CD4-positive, CD25-positive, alpha-beta regulatory T cell (primary cell): ENCODE data around the gene NUBP2. TPM values are rescaled to one million over a fixed set of nuclear protein-coding genes. Genes with fewer than 3 reads are reported as not detected.

ENCODE experiments used
- ATAC-seq, 2 donors: fragments of 150-1000 bp; cut with Tn5 transposase; one replicate each; pipeline ENCODE4 v1.10.0; 2021; ENCODE audit warnings: low read depth in 2 of 2, moderate number of reproducible peaks in 2 of 2, moderate library complexity in 1 of 2
- DNase-seq, 3 donors: peaks; one replicate each; pipeline versions ENCODE4 v3.0.0 to v3.0.0-alpha.2; 2012 to 2022; ENCODE audit warnings: mixed read lengths in 1 of 3
- H3K27ac ChIP-seq: one replicate; pipeline ENCODE4 v1.7.0; 2013; ENCODE audit warnings: mild to moderate bottlenecking, low read length; ENCODE audit not compliant: insufficient read depth, poor library complexity, severe bottlenecking
- H3K27me3 ChIP-seq: one replicate; pipeline ENCODE4 v1.7.0; 2013; ENCODE audit warnings: low read length; ENCODE audit not compliant: control insufficient read depth, insufficient read depth
- H3K36me3 ChIP-seq: one replicate; pipeline ENCODE4 v1.7.0; 2013; ENCODE audit warnings: mild to moderate bottlenecking, low read length, moderate library complexity; ENCODE audit not compliant: control insufficient read depth, insufficient read depth
- H3K4me1 ChIP-seq: 2 replicates; pipeline ENCODE4 v1.7.0; 2013; ENCODE audit warnings: mild to moderate bottlenecking, low read length; ENCODE audit not compliant: insufficient read depth, control insufficient read depth, poor library complexity, severe bottlenecking
- H3K4me3 ChIP-seq: one replicate; pipeline ENCODE4 v1.7.0; 2013; ENCODE audit warnings: low read depth, mild to moderate bottlenecking, low read length, moderate library complexity
- H3K9me3 ChIP-seq, 2 experiments: 1 replicate in 1 of 2; 2 replicates in 1 of 2; pipeline ENCODE4 v1.7.0; 2013; ENCODE audit warnings: low read length in 2 of 2, mild to moderate bottlenecking in 1 of 2, moderate library complexity in 1 of 2; ENCODE audit not compliant: control insufficient read depth in 2 of 2
- H3K27ac Mint-ChIP-seq, 3 donors: one replicate each; pipeline ENCODE4 v1.8.0; 2020 to 2022; ENCODE audit warnings: mild to moderate bottlenecking in 3 of 3, mixed read lengths in 3 of 3, moderate library complexity in 2 of 3
- H3K27me3 Mint-ChIP-seq: one replicate; pipeline ENCODE4 v1.8.0; 2022; ENCODE audit warnings: mild to moderate bottlenecking, mixed read lengths
- H3K36me3 Mint-ChIP-seq: one replicate; pipeline ENCODE4 v1.8.0; 2020; ENCODE audit warnings: mixed read lengths
- H3K4me1 Mint-ChIP-seq, 4 donors: one replicate each; pipeline ENCODE4 v1.8.0; 2020 to 2022; ENCODE audit warnings: mixed read lengths in 4 of 4, mild to moderate bottlenecking in 1 of 4
- H3K4me3 Mint-ChIP-seq, 4 donors: one replicate each; pipeline ENCODE4 v1.8.0; 2020 to 2022; ENCODE audit warnings: mild to moderate bottlenecking in 4 of 4, mixed read lengths in 4 of 4, moderate library complexity in 3 of 4
- H3K9me3 Mint-ChIP-seq, 7 donors: one replicate each; pipeline ENCODE4 v1.8.0; 2020 to 2022; ENCODE audit warnings: mixed read lengths in 7 of 7, mild to moderate bottlenecking in 3 of 7, moderate library complexity in 2 of 7
- polyA plus RNA-seq, 4 donors: library from polyadenylated mRNA; unstranded; fragments of 300-500 nt; fragmentation: Illumina TruSeq; gene quantifications; one replicate each; pipeline ENCODE4 v1.2.3, GENCODE V29; 2021
- total RNA-seq: library from RNA; stranded (reverse); gene quantifications from one replicate; pipeline ENCODE4 v1.2.3, GENCODE V29; 2022

NUBP2 gene
- total and polyA plus RNA-seq, 5 donors from 2014 or later = 41.6 to 104 (median 95.3) TPM

- DNase-seq (no peak), ATAC-seq (no peak)
- Histone ChIP-seq H3K4me3 (no peak overlapping the region), H3K4me1 (no peaks in the 10 kb centered on the region), H3K27ac (no peak overlapping the region), H3K9me3 (no peaks in the 10 kb centered on the region), H3K36me3 (peaks cover 18% of the 10 kb centered on the region), H3K27me3 (no peaks in the 10 kb centered on the region)
- peaks cover 4% of the 10 kb centered on the region for H3K36me3 Mint-ChIP-seq
- H3K4me3 Mint-ChIP-seq = no peak overlapping the region
- no peaks in the 10 kb centered on the region for H3K27me3 Mint-ChIP-seq
- H3K4me1 Mint-ChIP-seq = peaks cover 0 to 5% (median under 1%) of the 10 kb centered on the region in 4 donors
- no peaks in the 10 kb centered on the region for H3K9me3 Mint-ChIP-seq
- H3K27ac Mint-ChIP-seq = no peak overlapping the region
Measured at GRCh38 chr16:1791256-1791942, 8.6 kb downstream of the NUBP2 start.

DNA sequence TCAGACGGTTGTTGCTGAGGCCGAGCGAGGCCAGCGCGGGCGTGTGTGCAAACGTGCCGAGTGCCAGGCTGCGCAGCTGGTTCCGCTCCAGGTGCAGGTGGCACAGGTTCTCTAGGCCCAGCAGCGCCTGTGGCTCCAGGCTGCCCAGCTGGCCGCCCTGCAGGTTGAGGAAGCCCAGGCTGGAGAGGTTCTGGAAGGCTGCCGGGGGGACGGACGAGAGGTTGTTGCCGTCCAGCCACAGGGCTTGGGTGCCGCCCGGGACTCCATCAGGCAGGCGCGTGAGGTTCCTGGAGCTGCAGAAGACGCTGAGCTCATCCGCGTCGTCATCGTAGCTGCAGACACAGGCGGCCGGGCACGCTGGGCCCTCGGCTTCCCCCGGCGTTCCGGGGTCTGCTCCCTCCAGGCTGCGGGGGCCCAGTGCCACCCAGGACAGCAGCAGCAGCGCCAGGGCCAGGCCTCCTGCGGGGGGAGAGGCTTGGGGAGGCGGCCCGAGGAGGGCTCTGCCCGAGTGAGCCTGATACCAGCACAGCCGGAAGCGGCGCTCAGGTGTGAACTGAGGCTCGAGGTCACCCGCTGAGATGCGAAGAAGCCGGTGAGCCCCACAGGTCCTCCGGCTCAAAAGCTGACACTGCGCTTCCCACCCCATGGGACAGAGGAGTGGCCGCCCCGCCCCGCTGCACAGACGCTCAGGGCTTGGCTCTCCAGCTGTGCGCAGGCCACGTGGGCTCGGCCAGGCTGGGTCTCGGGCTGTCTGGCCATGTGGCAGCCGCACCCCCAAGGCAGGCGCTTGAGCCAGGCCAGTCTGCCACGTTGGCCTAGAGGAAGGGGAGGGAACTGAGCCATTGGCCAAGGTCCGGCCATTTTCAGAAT is 9.4 kb downstream of the NUBP2 start:
- peaks cover 0 to 2% (median 0%) of the 10 kb centered on the region in 7 donors for H3K9me3 Mint-ChIP-seq
- Histone ChIP-seq H3K4me1 (no peaks in the 10 kb centered on the region), H3K4me3 (no peak overlapping the region), H3K9me3 (no peaks in the 10 kb centered on the region), H3K27ac (no peak overlapping the region), H3K36me3 (peaks cover 12% of the 10 kb centered on the region), H3K27me3 (no peaks in the 10 kb centered on the region)
- H3K27me3 Mint-ChIP-seq = no peaks in the 10 kb centered on the region
- DNase-seq (no peak), ATAC-seq (no peak)
- no peak overlapping the region for H3K4me3 Mint-ChIP-seq
- no peak overlapping the region for H3K27ac Mint-ChIP-seq
- H3K36me3 Mint-ChIP-seq = peaks cover 4% of the 10 kb centered on the region
- H3K4me1 Mint-ChIP-seq = peaks cover 0 to 5% (median under 1%) of the 10 kb centered on the region in 4 donors

DNA sequence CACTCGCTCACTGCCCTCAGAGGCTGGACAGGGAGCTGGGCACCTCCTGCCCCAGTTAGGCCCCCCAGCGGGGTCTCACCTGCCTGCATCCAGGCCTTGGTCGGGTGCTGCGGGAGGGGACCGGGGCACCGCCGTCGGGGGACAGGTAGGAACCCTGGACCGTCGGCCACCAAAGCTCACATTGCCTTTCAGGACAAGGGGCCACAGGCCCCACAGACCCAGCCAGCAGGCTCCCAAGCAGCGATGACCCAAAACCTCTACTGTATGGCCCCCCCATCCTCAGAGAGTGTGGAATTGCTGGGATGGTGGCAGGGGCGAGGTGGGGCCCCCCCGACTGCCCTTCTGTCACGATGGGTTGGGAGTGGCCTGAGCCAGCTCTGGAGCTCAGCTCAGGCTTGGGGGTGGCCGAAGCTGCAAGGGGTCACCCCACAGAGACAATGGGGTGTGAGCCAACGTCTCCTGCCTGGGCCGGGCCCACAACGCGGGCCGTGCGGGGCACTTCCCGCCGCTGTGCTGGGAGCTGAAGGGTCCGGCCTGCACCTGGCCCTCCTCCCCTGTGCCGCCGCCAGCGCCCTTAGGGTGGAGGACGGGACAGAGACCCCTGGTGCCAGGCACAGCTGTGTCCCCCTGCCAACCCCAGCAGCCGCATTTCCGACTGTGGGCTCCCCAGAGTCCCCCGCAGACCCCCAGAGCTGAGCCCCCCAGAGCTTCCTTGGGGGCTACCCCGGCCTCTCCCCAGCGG is 10.2 kb downstream of the NUBP2 start:
- Mint-ChIP-seq H3K27me3 (no peaks in the 10 kb centered on the region), H3K4me1 (peaks cover 0 to 5% (median under 1%) of the 10 kb centered on the region in 4 donors), H3K4me3 (no peak overlapping the region), H3K27ac (no peak overlapping the region), H3K9me3 (peaks cover 0 to 6% (median 0%) of the 10 kb centered on the region in 7 donors), H3K36me3 (peaks cover 4% of the 10 kb centered on the region)
- H3K27me3 ChIP-seq = no peaks in the 10 kb centered on the region
- no peaks in the 10 kb centered on the region for H3K4me1 ChIP-seq
- H3K9me3 ChIP-seq = peaks cover 0 to 4% of the 10 kb centered on the region in 2 experiments
- ATAC-seq (no peak), DNase-seq (no peak)
- H3K4me3 ChIP-seq = no peak overlapping the region
- no peak overlapping the region for H3K27ac ChIP-seq
- peaks cover 7% of the 10 kb centered on the region for H3K36me3 ChIP-seq

DNA sequence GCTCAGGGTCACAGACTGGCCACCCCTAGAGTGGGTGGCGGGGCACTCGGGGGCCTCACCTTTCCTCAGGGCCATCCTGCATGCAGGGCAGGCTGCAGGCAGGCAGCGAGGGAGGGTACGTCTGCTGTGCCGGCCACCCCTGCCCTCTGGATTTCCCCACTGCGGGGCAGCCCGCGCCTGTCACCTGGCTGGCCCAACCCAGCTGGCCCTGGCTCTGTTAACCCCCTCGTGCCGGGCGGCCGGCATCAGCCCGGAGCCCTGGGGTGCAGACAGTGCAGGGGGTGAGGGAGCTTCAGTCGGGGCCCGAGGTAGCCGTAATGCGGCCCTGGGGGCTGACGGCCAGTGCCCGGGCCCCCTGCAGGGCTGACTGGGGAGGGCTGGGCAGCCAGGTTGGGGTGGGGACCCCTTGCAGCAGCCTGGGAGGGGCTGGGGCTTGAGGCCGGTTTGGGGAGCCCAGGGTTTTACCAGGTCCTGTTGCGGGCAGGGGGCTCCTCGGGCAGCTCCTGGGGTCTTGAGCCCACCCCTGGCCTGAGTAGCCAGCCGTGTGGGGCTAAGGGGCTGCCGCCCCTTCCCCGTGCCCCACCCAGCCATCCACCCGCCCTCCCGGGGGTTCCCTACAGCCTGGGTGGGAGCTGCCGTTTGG is 10.9 kb downstream of the NUBP2 start, which contains the start of gene IGFALS:
TSS of gene IGFALS (minus strand) at position 128 of the 643 bp plus-strand sequence. CDS start at position 75, 53 bp downstream.
- no peaks in the 10 kb centered on the region for H3K27me3 ChIP-seq
- no peak for ATAC-seq
- peaks cover 4% of the 10 kb centered on the region for H3K36me3 Mint-ChIP-seq

GRCh38 chr16:1794221-1794871 is 11.6 kb downstream of the NUBP2 start:
- H3K27me3 Mint-ChIP-seq = no peaks in the 10 kb centered on the region
- no peak overlapping the region for H3K27ac Mint-ChIP-seq
- no peaks in the 10 kb centered on the region for H3K4me1 ChIP-seq
- H3K27ac ChIP-seq = no peak overlapping the region
- H3K9me3 ChIP-seq = peaks cover 0 to 9% of the 10 kb centered on the region in 2 experiments
- H3K27me3 ChIP-seq = no peaks in the 10 kb centered on the region
- no peak for DNase-seq
- ATAC-seq = no peak
- H3K36me3 ChIP-seq = no peaks in the 10 kb centered on the region
- no peak overlapping the region for H3K4me3 ChIP-seq
- no peak overlapping the region for H3K4me3 Mint-ChIP-seq
- peaks cover 0 to 9% (median 2%) of the 10 kb centered on the region in 7 donors for H3K9me3 Mint-ChIP-seq
- H3K36me3 Mint-ChIP-seq = peaks cover 3% of the 10 kb centered on the region
- peaks cover 0 to 2% (median 0%) of the 10 kb centered on the region in 4 donors for H3K4me1 Mint-ChIP-seq

More for the DNA sequence above, 10.9 kb downstream of the NUBP2 start, which contains the start of gene IGFALS:
- H3K27me3 Mint-ChIP-seq = no peaks in the 10 kb centered on the region
- Histone ChIP-seq H3K9me3 (peaks cover 0 to 7% of the 10 kb centered on the region in 2 experiments), H3K4me3 (no peak within 1 kb of the TSS), H3K4me1 (no peaks in the 10 kb centered on the region), H3K36me3 (peaks cover 3% of the 10 kb centered on the region), H3K27ac (no peak within 1 kb of the TSS)
- DNase-seq = no peak
- H3K27ac Mint-ChIP-seq = no peak within 1 kb of the TSS
- H3K4me1 Mint-ChIP-seq = peaks cover 0 to 4% (median under 1%) of the 10 kb centered on the region in 4 donors
- H3K9me3 Mint-ChIP-seq = peaks cover 0 to 6% (median 0%) of the 10 kb centered on the region in 7 donors
- no peak within 1 kb of the TSS for H3K4me3 Mint-ChIP-seq

- no peak for ATAC-seq
- no peak overlapping the region for H3K4me3 ChIP-seq
- no peaks in the 10 kb centered on the region for H3K36me3 ChIP-seq
- H3K4me3 Mint-ChIP-seq = no peak overlapping the region
- no peaks in the 10 kb centered on the region for H3K27me3 ChIP-seq
- no peak overlapping the region for H3K27ac Mint-ChIP-seq
- H3K4me1 Mint-ChIP-seq = peaks cover 0 to 2% (median 0%) of the 10 kb centered on the region in 4 donors
- H3K4me1 ChIP-seq = no peaks in the 10 kb centered on the region
- peaks cover 3 to 15% of the 10 kb centered on the region in 2 experiments for H3K9me3 ChIP-seq
- peaks cover 0 to 13% (median 2%) of the 10 kb centered on the region in 7 donors for H3K9me3 Mint-ChIP-seq
- no peak for DNase-seq
- peaks cover 3% of the 10 kb centered on the region for H3K36me3 Mint-ChIP-seq
- H3K27me3 Mint-ChIP-seq = no peaks in the 10 kb centered on the region
- no peak overlapping the region for H3K27ac ChIP-seq
Measured at GRCh38 chr16:1794908-1795666, 12.3 kb downstream of the NUBP2 start.
